ENCODE measurements around the gene MCMBP. TPM values are rescaled to one million over a fixed set of nuclear protein-coding genes. Genes with fewer than 3 reads are reported as not detected.

MCMBP gene
- total RNA-seq, 1 donor from 2014 or later, result 43.4 TPM

GRCh38 chr10:119780879-119781480 is 91.7 kb downstream of the MCMBP start:
- Histone ChIP-seq H3K36me3 (ENCODE audit: control insufficient read depth, insufficient read depth, low read length) (no peaks in the 10 kb centered on the region), H3K27me3 (ENCODE audit: control insufficient read depth, insufficient read depth, low read length) (no peaks in the 10 kb centered on the region), H3K4me3 (ENCODE audit: low read depth, low read length) (no peak overlapping the region)
- TF ChIP-seq CTCF (IDR thresholded peaks at IDR 0.05; ENCODE audit: insufficient read depth, low read length, severe bottlenecking), result no peak
- DNase-seq (ENCODE audit: low read depth) (no peak), FAIRE-seq (no peak)

Other genes starting within 250 kb of the MCMBP start
- gene BAG3, start 221.5 kb downstream of the MCMBP start, total RNA-seq, result 6.4 and 7.1 TPM in 2 replicates
- 10.1 and 11.6 TPM in 2 replicates for gene INPP5F, start 146.8 kb downstream of the MCMBP start, total RNA-seq
- 10.3 and 22.5 TPM in 2 replicates for gene SEC23IP, start 19.9 kb upstream of the MCMBP start, total RNA-seq